GM21367 (cell line): ENCODE measurements around the gene ABCB11.
"Not testable (repeated sequence)": the region's sequence is repeated elsewhere in the genome, so short reads cannot be mapped to it uniquely, and the experiment has no call there.

Experiments used
- ATAC-seq: cut with Tn5 transposase; IDR thresholded peaks from one replicate; pipeline ENCODE4 v1.9.1; 2021; ENCODE audit not compliant: unreplicated experiment

Gene ABCB11

GRCh38 chr2:168897449-168897848, 133.7 kb downstream of the ABCB11 start:
- ATAC-seq: no peak

- ATAC-seq: no peak
Measured at GRCh38 chr2:168896783-168897182, 134.3 kb downstream of the ABCB11 start.

DNA sequence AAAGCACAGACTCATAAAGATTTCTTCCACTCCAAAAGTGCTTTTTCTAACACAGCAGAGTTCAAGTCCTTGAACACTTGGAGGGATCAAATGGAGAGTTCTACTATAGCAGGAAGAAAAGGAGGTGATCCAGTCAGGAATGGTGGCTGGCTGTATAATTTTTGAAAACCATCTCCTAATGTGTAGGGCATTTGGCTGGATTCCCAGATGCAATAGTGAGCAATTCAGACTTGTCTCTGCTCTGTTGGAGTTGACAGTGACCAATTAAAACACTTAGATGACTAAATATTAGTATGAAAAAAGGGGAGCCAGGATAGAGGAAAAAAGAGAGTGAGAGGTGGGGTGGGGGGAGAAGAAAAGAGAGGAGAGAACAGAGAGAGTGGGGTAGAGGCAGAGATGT, 135.4 kb downstream of the ABCB11 start:
- no peak for ATAC-seq

GRCh38 chr2:168894720-168895119, 136.4 kb downstream of the ABCB11 start:
- no peak for ATAC-seq

DNA sequence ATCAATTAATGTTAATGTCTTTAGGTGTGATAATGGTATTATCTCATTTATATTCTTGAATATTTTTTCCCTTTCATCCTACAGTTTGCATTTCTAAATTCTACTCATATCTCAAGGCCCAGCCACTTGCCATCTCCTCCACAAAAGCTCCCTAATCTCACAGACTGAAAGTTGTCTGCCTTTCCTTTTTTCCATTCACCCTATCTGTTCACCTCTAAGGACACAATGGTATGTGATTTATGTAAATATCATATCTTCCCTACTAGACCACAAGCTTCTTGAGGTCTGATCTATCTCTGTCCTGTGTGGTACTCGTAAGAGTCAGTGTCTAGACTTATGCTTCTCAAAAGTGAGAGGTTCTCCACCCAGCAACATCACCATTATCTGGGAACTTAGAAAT, 137.0 kb downstream of the ABCB11 start:
- ATAC-seq: no peak

- ATAC-seq: no peak
Measured at GRCh38 chr2:168892327-168892726, 138.8 kb downstream of the ABCB11 start.

GRCh38 chr2:168890006-168890782, 140.9 kb downstream of the ABCB11 start, which contains the start of gene SPC25:
Gene SPC25 (minus strand): TSS chr2:168890430. CDS start chr2:168889519, 911 bp downstream.
- ATAC-seq: peak; percentile 100

DNA sequence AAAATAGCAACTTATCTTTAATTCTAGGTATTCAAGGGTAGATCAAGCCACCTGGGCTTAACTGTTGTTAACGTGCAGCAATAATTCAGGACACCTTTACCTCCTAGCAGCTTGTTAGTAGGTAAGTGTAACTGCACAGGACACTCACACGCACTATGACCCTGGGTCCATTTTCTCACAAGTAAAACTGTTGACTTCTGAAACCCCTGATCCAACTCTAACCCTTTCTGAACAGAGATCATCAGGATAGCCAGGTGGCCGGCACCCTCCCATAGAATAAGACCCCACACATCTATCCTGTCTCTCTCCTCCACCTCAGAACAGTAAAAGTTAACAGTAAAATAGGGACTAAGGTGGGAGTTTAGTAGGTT, 141.5 kb downstream of the ABCB11 start:
- ATAC-seq: no peak

GRCh38 chr2:168884975-168885374, 146.1 kb downstream of the ABCB11 start:
- no peak for ATAC-seq

- not testable (repeated sequence) for ATAC-seq
Measured at GRCh38 chr2:168882163-168882562, 149.0 kb downstream of the ABCB11 start.

GRCh38 chr2:168874368-168875054, 156.6 kb downstream of the ABCB11 start:
- no peak for ATAC-seq

DNA sequence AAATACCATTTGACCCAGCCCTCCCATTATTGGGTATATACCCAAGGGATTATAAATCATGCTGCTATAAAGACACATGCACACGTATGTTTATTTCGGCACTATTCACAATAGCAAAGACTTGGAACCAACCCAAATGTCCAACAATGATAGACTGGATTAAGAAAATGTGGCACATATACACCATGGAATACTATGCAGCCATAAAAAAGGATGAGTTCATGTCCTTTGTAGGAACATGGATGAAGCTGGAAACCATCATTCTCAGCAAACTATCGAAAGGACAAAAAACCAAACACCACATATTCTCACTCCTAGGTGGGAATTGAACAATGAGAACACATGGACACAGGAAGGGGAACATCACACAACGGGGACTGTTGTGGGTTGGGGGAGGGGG, 160.3 kb downstream of the ABCB11 start:
- not testable (repeated sequence) for ATAC-seq
